Ishikawa (cell line): ENCODE data around the gene SLC44A1.

ENCODE experiments used
- EGR1 ChIP-seq: IDR thresholded peaks from 2 replicates; pipeline ENCODE4 v1.6.1; 2012
- TF ChIP-seq, protein P1 (sequence below): IDR thresholded peaks from 2 replicates; pipeline ENCODE4 v1.6.1; 2012

DNA sequence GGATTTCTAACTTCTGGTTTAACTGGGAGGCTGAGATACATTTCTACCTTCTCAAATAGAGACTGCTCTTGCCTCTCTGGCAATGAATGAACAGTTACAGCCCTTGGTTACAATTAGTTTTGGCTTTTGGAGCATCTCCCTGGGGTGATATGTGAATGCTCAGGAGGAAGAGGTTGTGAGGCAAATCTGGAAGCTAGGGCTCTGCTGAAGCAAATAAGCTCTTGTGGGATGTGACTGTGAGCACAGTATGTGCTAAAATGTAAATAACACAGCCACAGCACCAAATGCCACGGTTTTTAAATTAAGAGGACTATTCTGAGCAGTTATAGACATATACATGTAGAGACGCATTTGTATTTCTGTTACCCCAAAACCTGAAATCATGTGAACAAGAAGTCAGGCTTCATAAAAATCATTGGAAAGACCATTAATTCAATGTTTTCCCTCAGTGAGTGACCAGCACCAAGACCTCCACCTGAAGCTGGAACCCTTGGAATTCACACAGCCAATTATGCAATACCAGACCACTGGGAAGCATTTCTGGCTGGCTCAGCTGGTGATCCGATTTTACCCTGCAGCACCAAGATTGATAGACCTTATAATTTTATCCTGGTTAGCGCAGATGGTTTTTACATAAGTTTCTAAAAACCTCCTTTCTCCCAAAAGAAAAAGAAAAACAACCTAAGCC lies 3.0 kb upstream of the SLC44A1 start:
- no peak for TF ChIP-seq EGR1
- TF ChIP-seq, protein P1, sequence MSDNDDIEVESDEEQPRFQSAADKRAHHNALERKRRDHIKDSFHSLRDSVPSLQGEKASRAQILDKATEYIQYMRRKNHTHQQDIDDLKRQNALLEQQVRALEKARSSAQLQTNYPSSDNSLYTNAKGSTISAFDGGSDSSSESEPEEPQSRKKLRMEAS = no peak
